Fibroblast of lung (primary cell): ENCODE measurements around the gene NFASC. TPM values are rescaled to one million over a fixed set of nuclear protein-coding genes. Genes with fewer than 3 reads are reported as not detected.

Experiments
- DNase-seq, 2 donors: peaks; one replicate each; pipeline versions ENCODE4 v3.0.0 to v3.0.0-alpha.2; 2010; ENCODE audit warnings: low read depth in 2 of 2
- H2AFZ ChIP-seq: 2 replicates; pipeline ENCODE4 v1.5.1; 2012; ENCODE audit warnings: low read length, control low read depth, inconsistent platforms
- H3K27ac ChIP-seq: 2 replicates; pipeline ENCODE4 v1.5.1; 2011; ENCODE audit warnings: low read length, control low read depth; ENCODE audit not compliant: insufficient read depth
- H3K27me3 ChIP-seq: 2 replicates; pipeline ENCODE4 v1.5.1; 2011; ENCODE audit warnings: mild to moderate bottlenecking, low read length; ENCODE audit not compliant: control insufficient read depth, insufficient read depth
- H3K36me3 ChIP-seq: 2 replicates; pipeline ENCODE4 v1.5.1; 2011; ENCODE audit warnings: low read length; ENCODE audit not compliant: control insufficient read depth, insufficient read depth
- H3K4me1 ChIP-seq: 2 replicates; pipeline ENCODE4 v1.5.1; 2011; ENCODE audit warnings: low read length; ENCODE audit not compliant: control insufficient read depth, insufficient read depth; ENCODE audit errors: extremely low read depth
- H3K4me2 ChIP-seq: 2 replicates; pipeline ENCODE4 v1.5.1; 2011; ENCODE audit warnings: low read length, control low read depth; ENCODE audit not compliant: insufficient read depth; ENCODE audit errors: extremely low read depth
- H3K4me3 ChIP-seq, 4 experiments: fragments of 200-600 bp in 1 of 4; sonication (generic) in 1 of 4; replicated peaks in 1 of 4; 2 replicates each; pipeline ENCODE4 v1.5.1; 2011 to 2016; ENCODE audit warnings: low read length in 4 of 4, low read depth in 3 of 4, mild to moderate bottlenecking in 3 of 4, control low read depth in 2 of 4, inconsistent platforms in 1 of 4, mixed read lengths in 1 of 4; ENCODE audit not compliant: insufficient read depth in 1 of 4; ENCODE audit errors: control extremely low read depth in 1 of 4
- H3K79me2 ChIP-seq: 2 replicates; pipeline ENCODE4 v1.5.1; 2012; ENCODE audit warnings: mild to moderate bottlenecking, low read length, inconsistent platforms; ENCODE audit not compliant: control insufficient read depth, insufficient read depth
- H3K9ac ChIP-seq: 2 replicates; pipeline ENCODE4 v1.5.1; 2011; ENCODE audit warnings: mild to moderate bottlenecking, low read length, control low read depth; ENCODE audit not compliant: insufficient read depth
- H3K9me3 ChIP-seq: 2 replicates; pipeline ENCODE4 v1.5.1; 2012; ENCODE audit warnings: low read depth, low read length; ENCODE audit not compliant: control insufficient read depth, insufficient read depth
- H4K20me1 ChIP-seq: 2 replicates; pipeline ENCODE4 v1.5.1; 2011; ENCODE audit warnings: low read length; ENCODE audit not compliant: control insufficient read depth, insufficient read depth; ENCODE audit errors: extremely low read depth
- CTCF ChIP-seq, 2 donors: IDR thresholded peaks in 1 of 2; conservative IDR thresholded peaks in 1 of 2; 1 replicate in 1 of 2; 2 replicates in 1 of 2; pipeline ENCODE4 v1.5.1; 2011 to 2012; ENCODE audit warnings: low read length in 2 of 2, control low read depth in 1 of 2, inconsistent platforms in 1 of 2, low read depth in 1 of 2, mild to moderate bottlenecking in 1 of 2
- EZH2 ChIP-seq: IDR thresholded peaks from 2 replicates; pipeline ENCODE4 v1.5.1; 2012; ENCODE audit warnings: low read length, control low read depth, mild to moderate bottlenecking; ENCODE audit errors: missing control alignments
- polyA plus RNA-seq, 2 donors: library from polyadenylated mRNA; depleted of rRNA in 1 of 2; stranded (reverse) in 1 of 2; unstranded in 1 of 2; fragments of >200 nt; gene quantifications; 2 replicates each; pipeline ENCODE4 v1.2.1, GENCODE V29; 2011 to 2012; ENCODE audit warnings: missing spikeins in 1 of 2
- total RNA-seq: library from RNA; depleted of rRNA; stranded (reverse); fragments of >200 nt; gene quantifications from 2 replicates; pipeline ENCODE4 v1.2.1, GENCODE V29; 2014

NFASC gene
- total and polyA plus RNA-seq, 2 donors (not counting 1 experiment from before 2014, with no cell fraction given): 13.4 to 16.5 TPM

- no peak for DNase-seq
- no peaks in the 10 kb centered on the region for H3K79me2 ChIP-seq
- H3K4me2 ChIP-seq: no peak overlapping the region
- H3K27me3 ChIP-seq: peaks cover 2% of the 10 kb centered on the region
- H3K9ac ChIP-seq: no peak overlapping the region
- no peak overlapping the region for H2AFZ ChIP-seq
- TF ChIP-seq CTCF (conservative IDR thresholded peaks at IDR 0.05 in 1 of 2, IDR thresholded peaks at IDR 0.05 in 1 of 2; ENCODE audit: low read depth in 1 of 2, low read length in 2 of 2): no peak
- no peak for TF ChIP-seq EZH2
- H3K4me1 ChIP-seq: no peaks in the 10 kb centered on the region
- H3K27ac ChIP-seq: no peak overlapping the region
- H3K36me3 ChIP-seq: no peaks in the 10 kb centered on the region
- no peaks in the 10 kb centered on the region for H3K9me3 ChIP-seq
- no peaks in the 10 kb centered on the region for H4K20me1 ChIP-seq
- no peak overlapping the region for H3K4me3 ChIP-seq
These were observed 154.6 kb downstream of the NFASC start for GRCh38 chr1:205025239-205025638.

- DNase-seq: no peak
- no peak overlapping the region for H3K4me3 ChIP-seq
- H3K9me3 ChIP-seq: no peaks in the 10 kb centered on the region
- H3K27me3 ChIP-seq: peaks cover 8% of the 10 kb centered on the region
- H2AFZ ChIP-seq: no peak overlapping the region
- H3K36me3 ChIP-seq: no peaks in the 10 kb centered on the region
- no peak overlapping the region for H3K9ac ChIP-seq
- no peak overlapping the region for H3K4me2 ChIP-seq
- no peaks in the 10 kb centered on the region for H3K79me2 ChIP-seq
- no peaks in the 10 kb centered on the region for H4K20me1 ChIP-seq
- no peaks in the 10 kb centered on the region for H3K4me1 ChIP-seq
- TF ChIP-seq EZH2 (no peak), CTCF (conservative IDR thresholded peaks at IDR 0.05 in 1 of 2, IDR thresholded peaks at IDR 0.05 in 1 of 2; ENCODE audit: low read depth in 1 of 2, low read length in 2 of 2) (no peak)
- no peak overlapping the region for H3K27ac ChIP-seq
These were observed 155.5 kb downstream of the NFASC start for GRCh38 chr1:205026181-205026580.

GRCh38 chr1:205028390-205028789 lies 157.7 kb downstream of the NFASC start:
- Histone ChIP-seq H3K79me2 (no peaks in the 10 kb centered on the region), H3K9ac (no peak overlapping the region), H3K36me3 (no peaks in the 10 kb centered on the region), H3K27me3 (peaks cover 8% of the 10 kb centered on the region), H2AFZ (no peak overlapping the region), H3K27ac (no peak overlapping the region), H3K4me3 (no peak overlapping the region), H3K4me1 (no peaks in the 10 kb centered on the region), H3K4me2 (no peak overlapping the region), H4K20me1 (no peaks in the 10 kb centered on the region), H3K9me3 (no peaks in the 10 kb centered on the region)
- no peak for TF ChIP-seq EZH2
- no peak for TF ChIP-seq CTCF (conservative IDR thresholded peaks at IDR 0.05 in 1 of 2, IDR thresholded peaks at IDR 0.05 in 1 of 2; ENCODE audit: low read depth in 1 of 2, low read length in 2 of 2)
- no peak for DNase-seq
